COLO668 (cell line): Measurements from ENCODE around the gene NYNRIN.

ENCODE experiments used
- DNase-seq: peaks from one replicate; lab custom pipeline; 2025; ENCODE audit not compliant: unreplicated experiment; lab: John Stamatoyannopoulos, UW

NYNRIN gene

DNA sequence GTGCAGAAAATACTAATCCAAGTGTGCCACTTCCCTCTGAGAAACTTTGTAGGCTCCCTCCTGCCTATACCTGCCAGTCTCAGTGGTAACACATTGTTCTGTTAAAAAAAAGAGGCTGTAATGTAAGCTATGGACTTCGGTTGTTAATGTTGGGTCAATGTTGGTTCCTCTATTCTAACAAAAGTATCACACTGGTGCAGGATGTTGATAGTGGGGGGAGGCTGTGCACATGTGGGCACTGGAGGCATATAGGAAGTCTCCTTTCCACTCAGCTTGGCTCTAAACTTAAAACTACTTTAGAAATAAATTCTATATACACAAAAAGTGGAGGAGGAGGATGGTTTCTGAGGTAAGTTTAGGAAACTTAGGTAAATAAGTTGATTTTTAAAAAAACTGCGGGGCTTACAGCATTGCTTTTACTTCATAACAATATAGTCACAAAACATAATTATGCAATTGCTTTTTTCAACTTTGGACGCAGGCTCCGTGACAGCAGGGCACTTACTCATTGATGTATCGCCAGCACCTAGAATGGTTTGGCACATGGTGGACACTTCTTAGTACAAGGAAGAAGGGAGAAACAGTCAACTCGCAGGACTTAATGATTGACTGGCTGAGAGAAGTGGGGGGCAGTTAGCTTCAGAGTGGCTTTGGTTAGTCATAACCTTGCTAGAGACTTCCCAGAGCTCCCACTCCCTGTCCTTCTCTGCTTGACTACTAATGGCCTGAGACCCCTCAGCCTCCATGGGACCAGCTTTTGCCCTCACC lies 7.9 kb upstream of the NYNRIN start:
- no peak for DNase-seq

DNA sequence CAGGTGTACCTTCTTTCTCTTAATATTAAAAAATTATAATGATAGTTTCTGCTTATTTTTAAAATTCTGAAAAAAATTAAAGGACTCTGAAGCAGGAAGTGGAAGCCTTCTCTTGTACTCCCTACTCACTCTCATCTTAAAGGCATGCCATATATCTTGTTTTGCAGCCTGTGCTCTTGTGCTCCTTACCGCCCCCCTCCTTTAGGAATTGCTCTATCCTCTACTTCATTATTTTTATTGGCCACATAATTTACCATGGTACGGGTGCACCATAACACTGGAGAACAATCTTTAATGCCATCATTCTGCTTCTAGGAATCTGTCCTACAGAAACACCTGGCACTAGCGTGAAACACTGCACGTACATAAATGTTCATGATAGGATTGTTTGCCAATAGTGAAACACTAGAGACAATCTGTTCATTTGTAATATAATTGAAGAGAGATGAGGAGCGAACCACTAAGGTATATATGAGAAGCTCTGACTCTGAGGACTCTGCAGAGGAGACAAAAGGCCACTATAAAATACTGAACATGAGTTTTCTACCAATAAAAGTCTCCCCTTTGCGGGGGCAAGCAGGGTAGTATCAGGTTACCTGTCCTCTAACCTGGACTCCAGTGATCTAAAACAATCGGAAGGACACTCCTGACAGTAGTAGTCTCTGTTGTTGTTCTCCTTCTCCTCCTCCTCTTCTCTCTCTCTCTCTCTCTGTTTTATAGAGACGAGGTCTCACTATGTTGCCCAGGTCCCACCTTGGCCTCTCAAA lies 6.3 kb upstream of the NYNRIN start:
- DNase-seq: no peak

DNA sequence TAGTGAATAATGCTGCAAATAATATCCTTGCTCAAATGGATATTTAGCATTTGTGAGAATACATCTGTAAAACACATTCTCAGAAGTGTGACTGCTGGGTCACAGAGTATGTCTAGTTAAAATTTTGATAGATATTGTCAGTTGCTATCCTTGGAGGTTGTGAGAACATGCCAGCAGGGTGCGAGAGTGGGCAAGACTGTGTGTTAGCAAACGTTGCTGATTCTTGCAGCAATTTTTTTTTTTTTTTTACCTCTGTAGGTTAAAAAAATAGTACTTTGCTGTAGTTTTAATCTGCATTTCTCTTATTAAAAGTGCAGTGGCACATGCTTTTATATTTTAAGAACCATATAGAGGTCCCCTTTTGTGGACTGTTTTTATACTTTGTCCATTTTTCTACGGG lies 4.5 kb upstream of the NYNRIN start:
- no peak for DNase-seq

DNA sequence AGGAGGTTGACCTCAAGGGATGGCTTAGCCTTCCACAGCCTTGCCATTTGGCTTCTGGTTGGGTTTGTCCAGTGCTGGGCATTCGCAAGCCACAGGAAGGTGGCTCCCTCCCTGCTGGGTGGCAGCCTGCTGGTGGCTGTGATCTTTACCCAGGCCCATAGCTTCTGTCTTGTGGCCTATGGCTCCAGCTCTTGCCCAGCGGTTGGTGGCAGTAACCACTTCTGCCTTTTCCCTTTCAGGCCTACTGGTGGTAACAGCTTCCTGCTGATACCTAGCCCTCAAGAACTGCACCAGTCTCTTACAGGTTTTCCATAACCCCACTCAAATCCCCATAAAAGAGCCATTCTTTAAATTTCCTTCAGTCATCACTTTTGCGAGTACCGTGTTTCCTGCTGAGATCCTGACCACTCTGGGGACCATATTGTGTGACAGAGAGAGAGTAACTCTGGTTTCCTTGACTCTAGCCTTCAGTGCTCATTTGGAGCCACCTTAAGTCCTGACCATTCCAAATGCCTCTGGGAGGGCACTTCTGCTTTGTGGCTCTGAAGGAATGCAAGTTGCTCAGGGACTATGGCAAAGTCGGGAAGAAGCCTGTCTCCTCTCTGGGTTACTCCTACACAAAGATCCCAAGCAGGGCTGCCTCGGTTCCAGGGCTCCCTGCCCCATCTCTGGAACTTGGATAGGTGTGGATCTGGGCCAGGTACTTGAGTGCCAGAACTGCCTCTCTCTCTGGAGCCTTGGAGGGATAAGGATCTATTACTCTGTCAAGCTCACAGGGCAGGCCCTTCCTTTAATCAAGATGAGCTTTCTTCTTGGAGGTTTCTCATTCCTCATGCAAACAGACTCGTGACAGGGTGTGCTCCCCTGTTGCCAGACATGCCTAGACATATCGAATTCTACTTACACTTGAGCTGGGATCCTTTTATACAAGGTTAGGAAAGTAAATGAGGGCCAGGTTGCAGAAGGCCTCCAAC lies 2.9 kb upstream of the NYNRIN start:
- no peak for DNase-seq

DNA sequence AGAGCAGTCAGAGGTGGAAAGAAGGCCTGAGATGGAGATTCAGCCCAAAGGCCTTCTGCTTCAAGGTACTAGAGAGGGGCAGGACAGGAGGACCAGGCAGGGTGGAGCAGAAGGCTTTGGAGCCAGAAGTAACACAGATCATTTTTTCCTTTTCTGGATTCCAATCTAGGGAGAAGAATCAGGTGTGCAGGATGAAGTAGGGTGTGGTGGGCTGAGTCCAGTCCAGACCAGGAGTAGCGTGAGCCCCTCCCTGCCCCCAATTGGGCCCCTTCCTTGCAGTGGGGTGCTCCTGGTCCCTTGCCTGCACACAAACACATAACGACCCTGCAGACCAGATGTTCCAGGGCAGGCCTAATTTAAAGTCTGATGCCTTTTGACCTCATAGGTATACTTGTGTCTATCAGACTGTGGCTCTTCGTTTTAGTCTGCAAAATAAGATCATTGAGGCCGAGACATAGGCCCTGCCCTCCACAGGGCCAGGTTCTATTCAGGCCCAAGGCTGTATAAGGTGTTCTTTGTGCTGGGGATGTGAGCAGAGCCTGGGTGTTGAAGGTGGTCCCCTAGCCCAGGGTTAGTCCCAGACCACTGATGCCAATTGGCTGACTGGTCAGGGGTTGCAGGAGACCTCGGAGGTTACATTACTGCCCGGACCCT lies 1.0 kb upstream of the NYNRIN start:
- no peak for DNase-seq

DNA sequence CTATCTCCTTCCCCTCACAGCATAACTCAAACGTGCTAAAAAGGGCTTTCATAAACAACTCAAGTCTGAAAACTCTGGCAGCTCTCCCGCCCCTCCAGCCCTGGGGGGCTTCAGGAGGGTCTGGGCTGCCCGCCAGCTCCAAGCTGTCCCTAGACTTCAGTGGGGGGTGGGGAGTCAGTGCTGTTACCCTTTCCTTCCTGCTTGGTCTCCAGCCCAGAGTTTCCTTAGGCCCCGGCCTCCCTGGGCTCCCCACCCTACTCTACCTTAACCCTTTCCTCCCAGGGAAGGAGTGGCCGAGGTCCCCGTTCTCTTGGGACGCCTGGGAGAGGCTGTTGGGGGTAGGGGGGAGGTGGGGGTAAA lies 530 bp upstream of the NYNRIN start:
- DNase-seq: no peak

DNA sequence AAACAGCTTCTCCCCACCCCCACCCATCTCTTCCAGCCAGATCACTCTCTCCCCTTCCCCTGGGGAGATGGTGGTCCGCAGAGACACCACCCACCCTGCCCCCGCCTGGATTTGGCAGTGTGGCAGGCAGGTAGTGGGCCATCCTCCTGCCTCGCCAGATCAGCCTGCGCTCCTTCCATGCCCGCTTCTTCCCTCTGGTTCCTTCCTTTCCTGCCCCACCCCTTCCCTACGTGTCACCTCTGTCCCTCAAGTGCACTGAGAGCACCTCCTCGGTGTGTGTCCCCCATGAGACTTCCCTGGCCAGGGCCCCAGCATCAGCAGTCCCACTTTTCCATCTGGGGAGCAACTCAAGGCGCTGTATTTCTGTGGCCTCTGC lies 632 bp downstream of the NYNRIN start:
- no peak for DNase-seq

DNA sequence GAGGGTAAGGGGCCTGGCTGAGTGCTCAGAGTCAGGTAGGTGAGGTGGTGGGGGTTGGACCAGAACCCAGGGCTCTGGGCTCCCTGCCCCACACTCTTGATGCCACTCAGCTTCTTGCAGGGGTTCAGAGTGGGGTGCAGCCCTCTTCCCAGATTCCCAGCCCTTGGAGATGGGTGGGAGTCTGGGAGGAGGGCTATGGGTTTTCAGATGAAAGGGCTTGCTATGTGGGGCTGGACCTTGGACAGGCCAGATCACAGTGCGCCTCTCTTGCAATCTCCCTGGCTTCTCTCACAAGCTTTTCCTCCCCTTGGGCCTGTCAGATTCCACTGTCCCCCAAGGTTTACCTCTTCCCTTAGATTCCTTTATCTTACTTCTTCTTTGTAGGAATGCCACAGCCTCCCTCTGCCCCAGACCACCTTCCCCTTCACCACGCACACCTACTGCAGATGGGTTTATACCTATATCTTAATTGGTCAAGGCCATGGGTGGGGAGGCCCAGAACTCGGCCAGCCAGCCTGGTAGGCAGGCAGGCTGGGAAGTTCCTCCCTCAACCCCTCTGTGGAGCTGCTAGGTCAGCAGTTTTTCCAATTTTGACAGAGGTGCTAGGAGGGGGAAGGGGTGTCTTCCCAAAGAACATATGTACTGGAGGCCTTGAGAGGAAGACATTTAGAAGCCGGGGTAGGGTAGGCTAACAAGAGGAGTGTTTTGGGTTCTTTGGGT lies 1.4 kb downstream of the NYNRIN start:
- no peak for DNase-seq

DNA sequence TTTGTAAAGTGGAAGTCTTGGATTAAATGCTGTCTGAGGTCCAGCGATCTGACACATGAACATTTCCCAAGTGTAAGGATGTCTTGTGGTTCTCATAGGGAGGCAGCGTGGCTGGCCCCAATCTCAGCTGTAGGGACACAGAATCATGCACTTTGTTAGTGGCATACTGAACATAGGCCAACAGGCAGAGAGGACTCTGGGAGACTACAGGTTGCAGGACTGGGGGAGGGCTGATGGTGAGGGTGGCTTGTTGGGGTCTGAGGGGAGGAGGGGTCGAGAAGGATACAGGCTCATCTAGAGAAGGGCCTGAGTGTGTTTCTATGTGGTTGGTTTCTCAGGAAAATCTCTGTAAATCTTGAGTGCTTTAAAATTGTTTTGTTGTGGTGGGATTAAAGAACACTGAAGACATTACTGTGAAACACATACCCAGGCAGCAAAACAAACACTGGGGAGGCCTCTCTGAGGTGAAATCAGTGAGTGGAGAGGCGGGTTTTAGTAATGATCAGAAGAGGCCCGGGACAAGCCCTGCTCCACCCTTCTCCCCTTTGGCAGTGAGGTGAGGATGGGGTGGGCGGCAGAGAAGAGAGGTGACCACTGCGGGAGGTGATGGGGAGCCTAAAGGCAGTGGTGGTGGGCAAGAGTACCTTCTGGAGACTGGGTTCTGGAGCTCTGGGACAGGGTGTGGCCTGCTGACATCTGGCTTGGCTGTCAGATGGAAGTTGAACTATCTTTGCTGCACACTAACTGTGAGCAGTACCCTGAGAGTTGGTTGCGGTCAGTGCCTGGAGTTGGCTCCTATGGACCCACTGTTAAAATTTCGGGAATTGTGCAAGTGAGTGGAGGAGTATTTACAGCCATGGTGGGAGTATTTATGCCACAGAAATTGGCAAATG lies 3.3 kb downstream of the NYNRIN start:
- DNase-seq: no peak

DNA sequence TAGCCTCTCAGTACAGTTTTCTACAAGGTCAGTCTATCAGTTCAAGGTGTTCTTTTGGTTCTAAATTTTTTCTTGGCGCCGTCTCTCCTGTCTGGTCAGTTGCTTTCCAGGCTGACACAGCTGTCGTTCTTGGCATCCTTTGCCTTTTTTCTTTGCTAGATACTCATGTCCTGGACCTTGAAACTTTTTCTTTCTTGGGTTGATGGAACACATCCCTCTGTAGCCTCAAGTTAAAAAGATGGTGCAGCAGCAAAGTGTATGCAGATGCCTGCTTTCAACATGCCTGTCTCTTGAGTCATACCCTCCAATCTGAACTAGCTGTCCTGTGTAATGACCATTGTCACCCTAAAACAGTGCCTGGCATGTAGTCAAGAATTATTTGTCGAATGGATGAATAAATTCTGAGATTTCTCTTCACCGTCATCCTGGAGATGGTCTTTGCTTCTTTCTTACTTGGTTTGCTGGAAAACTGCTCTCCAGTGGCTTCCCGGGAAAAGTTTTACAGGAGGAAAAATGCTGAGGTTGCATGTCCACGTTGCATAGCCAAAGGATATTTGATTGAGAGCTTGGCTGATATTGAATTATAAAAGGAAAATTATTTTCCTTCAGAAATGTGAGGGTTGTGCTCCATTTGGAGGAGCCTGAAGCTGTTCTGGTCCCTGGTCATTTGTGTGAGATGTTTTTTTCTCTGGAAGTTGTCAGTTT lies 4.6 kb downstream of the NYNRIN start:
- no peak for DNase-seq

DNA sequence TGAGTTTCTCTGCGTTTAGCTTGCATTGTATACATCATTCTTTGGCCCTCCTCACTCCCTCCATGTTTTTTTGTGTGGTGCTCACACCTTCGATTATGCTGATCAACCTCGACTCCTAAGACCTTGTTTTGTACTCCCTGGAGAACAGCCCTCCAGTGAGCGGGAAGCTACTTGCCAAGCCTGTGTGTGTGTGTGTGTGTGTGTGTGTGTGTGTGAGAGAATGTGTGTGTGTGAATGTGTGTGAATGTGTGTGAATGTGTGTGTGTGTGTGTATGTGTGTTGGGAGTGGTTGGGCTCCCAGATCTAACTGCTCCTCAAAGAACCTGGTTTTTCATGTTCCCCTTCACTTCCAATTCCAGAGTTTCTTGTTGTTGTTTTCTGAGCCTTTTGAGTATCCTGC lies 6.0 kb downstream of the NYNRIN start:
- DNase-seq: no peak

DNA sequence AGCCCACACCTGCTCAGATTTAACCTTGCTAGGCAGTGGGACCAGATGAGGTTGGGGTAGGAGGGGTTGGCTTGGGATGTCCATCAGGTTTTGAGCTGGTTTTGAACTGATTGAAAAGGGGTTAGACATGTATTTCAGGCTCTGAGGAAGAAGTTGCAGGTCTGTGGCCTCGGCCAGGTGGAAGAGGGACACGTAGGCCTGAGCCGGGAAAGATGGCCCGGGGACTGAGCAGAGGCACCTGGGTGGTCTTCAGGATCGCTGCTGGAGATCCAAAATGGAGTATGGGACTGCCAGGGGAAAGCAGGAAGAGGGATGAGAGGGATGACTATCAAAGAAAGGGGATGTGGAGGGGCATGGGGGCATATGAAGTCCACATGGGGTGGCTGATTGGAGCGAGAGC lies 7.6 kb downstream of the NYNRIN start:
- DNase-seq: no peak

DNA sequence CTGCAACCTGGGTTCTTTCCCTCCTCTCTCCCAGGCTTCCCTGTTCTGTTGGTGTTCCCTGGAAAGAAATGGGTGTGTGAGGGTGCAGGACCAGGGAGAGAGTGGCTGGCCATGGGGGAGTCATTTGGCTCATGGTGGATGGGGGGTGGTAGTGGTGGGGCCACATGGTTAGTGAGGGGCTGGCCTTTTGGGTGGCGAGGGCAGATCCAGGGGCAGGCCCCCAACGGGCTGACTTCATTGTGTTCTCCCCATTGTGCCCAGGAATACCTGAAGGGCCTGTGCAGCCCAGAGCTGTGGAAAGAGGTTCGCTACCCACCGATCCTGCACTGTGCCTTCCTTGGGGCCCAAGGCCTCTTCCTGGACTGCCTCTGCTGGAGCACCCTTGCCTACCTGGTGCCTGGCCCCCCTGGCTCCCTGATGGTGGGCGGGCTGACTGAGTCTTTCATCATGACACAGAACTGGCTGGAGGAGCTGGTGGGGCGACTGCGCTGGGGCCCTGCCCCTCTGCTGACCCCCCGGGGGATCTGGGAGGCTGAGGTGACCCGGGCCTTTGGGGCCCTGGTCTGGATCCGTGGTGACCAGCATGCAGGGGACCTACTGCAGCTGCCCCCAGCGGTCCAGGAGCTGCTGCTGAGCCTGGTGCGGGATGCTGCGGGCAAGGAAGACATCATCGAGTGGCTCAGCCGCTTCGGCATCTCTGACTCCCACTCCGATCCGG lies 9.0 kb downstream of the NYNRIN start:
- DNase-seq: no peak

DNA sequence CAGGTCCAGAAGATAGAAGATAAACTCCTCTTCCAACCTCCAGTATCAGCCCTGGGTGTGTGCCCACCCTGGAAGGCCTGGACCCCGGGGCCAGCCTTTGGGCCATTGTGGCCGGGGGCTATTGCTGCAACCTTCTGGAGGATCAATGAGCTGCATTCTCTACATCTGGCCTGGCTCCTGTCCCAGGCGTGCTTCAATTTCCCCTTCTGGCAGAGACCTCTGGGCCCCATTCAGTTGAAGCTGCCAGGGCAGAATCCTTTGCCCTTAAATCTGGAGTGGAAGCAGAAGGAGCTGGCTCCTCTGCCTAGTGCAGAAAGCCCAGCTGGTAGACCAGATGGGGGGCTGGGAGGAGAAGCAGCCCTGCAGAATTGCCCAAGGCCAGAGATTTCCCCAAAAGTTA lies 10.0 kb downstream of the NYNRIN start:
- DNase-seq: no peak

DNA sequence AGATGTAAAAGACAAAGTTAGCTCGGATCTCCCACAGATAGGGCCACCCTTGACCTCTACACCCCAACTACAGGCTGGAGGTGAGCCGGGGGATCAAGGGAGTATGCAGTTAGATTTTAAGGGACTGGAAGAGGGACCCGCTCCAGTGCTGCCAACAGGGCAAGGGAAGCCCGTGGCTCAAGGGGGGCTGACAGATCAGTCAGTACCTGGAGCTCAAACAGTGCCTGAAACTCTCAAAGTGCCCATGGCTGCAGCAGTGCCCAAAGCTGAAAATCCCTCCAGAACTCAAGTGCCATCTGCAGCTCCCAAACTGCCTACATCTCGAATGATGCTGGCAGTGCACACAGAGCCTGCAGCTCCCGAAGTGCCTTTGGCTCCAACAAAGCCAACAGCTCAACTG lies 10.4 kb downstream of the NYNRIN start:
- no peak for DNase-seq

DNA sequence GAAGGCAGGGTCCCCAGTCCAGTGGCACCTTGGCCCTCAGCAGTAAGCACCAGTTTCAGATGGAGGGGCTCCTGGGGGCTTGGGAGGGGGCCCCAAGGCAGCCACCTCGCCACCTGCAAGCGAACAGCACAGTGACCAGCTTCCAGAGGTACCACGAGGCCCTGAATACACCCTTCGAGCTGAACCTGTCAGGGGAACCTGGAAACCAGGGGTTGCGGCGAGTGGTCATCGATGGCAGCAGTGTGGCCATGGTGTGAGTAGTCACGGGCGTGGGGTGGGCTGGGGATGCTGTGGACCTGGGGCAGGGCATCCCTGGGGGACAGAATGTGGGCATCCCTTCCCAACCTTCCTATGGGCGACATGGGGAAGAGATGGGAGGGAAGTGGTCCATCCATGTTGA lies 11.2 kb downstream of the NYNRIN start:
- no peak for DNase-seq

DNA sequence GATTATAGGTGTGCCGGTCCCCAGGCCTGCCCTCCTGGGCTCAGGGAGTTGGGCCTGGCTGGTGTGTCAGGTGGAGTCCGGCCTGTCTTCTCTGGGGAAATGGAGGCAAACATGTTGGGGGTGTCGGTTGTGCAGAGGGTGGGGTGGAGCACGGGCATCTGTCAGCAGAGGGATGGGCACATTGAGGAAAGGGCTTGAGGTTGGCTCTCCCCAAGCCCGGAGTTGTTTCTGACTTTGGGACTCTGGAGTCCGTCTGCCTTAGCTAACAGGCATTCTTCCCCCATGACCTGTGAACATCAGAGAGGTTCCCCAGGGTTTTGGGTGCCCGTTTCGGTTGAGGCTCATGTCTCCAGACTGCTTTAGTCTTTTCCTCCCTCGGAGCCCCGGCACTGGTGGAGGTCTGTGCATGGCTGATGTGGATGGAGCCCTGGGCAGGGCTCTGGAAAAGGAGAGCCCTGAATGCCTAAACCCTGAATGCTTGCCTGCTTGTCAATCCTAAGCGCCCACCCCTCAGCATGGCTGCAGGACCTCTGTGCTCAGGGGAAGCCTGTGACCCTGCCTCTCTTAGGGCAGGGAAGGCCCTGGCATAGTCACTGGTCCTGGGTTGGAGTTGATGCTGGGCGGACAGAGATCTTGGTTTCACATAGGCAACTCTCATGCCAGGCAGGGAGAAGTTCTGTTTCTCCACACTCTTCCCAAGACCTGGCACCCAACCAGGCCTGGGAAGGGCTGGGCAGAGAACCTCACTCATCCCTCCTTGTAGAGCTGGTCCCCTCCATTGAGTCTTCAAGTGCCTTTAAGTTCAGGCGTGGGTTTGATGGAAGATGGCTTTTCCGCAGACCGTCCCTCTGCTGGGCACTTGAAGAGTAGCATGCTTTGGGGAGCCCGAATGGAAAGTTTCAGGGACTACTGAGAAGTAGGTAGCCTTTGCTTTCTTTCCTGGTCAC lies 12.9 kb downstream of the NYNRIN start:
- DNase-seq: peak; percentile 29
